ENCODE results near the gene UST. TPM values are rescaled to one million over a fixed set of nuclear protein-coding genes. Genes with fewer than 3 reads are reported as not detected.
"Not testable (repeated sequence)": the region's sequence is repeated elsewhere in the genome, so short reads cannot be mapped to it uniquely, and the experiment has no call there.

UST gene
- polyA plus RNA-seq, 10 donors: 7.4 to 17.9 (median 9.5) TPM

DNA sequence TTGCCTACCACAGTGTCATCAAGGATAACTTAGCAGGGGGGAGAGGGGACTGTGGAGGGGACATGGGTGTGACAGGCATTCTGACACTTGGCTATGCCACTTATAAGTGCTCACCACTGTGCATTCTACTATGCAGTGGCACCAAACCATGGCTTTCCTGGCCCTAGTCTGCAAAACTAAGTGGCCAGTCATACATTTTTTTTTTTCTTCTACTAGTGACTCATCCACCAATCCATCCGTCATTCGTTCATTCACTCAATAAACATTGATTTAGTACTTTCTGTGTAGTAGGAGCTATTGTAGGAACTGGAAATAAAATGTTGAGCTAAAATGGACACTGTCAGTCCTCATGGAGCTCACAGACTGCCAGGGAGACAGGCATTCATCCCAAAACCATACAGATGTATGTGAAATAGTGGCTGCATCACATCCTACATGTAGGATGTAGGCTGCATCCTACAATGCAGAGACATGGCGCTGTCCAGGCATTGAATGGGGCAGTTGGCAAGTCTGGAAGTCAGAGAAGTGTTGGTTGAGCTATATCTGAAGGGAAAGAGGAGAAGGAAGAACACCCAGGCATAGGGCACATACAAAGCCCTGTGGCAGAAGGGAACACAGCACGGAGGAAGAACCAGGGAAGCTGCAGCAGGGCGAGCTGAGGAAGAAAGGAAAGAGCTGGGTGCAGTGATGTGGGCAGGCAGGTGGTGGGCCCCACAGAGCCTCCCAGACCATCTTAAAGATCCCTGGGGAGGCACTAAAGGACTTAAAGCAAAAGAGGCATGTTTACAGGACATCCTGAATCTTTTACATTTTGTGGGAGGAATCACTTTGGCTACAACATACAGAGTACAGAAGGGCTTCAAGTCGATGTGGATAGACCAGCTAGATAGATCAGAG, 224.4 kb downstream of the UST start:
- peak in 1 of 3 donors; percentile 53 for DNase-seq

DNA sequence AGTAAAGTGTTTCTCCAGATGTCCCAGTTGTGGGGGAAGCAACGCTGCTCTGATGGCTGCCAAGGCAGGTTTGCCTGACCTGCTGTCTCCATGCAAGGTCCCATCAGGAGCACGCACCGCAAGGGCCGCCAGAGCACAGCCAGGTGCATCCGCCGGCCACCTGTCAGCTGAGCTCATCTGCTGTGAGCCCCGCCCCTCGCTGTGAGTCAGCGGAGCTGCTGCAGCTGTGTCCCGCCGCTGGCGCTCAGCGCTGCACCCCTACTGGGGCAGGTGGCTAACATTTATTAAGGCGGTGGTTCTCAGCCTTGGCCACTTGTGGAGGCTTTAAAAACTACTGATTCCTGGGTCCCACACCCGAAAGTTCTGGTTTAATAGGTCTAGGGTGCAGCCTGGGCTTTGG, 225.7 kb downstream of the UST start:
- DNase-seq: peak; percentile 72 to 96 (median 89)

DNA sequence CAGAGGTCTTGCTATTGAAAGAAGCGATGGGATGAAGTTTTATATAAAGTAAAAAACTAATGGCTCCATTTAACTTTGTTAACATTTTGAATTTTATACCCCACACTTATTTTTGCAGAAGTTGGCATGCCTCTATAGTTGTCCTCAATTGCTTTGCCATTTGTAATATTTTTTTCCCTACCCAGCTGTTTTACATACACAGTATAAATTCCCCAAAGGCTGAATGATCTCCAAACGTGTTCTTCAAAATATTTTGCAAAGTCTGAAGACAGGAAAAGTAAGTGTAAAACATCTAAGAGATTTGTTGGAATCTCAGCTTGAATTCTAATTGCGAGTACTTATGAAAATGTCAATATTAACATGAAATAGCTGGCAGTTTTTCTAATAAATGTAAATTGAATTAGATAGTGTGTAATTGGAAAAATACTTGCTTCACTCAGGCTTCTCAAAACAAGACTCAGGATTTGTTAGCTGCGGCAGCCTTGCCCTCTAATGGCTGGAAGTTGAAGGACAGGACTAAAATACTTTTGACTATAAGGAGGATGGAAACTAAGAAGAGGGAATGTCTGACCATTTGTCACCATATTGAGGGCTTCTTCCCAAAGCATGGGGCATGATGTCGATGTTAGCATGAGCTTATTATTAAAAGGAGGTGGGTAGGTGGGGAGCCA, 226.8 kb downstream of the UST start:
- DNase-seq: peak in 1 of 3 donors; percentile 82

DNA sequence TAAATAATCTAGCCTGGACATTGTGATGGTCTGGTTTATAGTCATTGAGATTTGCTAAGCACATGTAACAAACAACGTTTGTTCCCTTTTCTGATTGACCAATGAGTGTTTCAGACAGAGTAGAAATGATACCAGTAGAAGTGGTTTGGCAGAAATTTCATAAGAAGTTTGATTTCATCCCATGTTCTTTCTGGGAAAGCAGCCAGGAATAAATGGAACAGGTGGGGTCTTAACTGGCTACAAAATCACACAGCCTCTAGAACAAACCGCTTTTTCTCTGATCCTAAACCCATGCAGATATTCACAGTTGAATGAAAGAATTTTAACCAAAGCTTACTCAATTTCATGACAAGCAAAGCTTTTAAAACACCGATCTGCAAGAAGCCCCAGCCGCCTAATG, 227.5 kb downstream of the UST start:
- no peak for DNase-seq

DNA sequence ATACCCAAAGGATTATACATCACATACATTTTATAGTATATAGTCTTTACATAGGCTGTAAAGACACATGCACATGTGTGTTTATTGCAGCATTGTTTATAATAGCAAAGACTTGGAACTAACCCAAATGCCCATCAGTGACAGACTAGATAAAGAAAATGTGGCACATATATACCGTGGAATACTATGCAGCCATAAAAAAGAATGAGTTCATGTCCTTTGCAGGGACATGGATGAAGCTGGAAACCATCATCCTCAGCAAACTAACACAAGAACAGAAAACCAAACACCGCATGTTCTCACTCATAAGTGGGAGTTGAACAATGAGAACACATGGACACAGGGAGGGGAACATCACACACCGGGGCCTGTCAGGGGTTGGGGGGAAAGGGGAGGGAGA, 231.5 kb downstream of the UST start:
- not testable (repeated sequence) for DNase-seq

DNA sequence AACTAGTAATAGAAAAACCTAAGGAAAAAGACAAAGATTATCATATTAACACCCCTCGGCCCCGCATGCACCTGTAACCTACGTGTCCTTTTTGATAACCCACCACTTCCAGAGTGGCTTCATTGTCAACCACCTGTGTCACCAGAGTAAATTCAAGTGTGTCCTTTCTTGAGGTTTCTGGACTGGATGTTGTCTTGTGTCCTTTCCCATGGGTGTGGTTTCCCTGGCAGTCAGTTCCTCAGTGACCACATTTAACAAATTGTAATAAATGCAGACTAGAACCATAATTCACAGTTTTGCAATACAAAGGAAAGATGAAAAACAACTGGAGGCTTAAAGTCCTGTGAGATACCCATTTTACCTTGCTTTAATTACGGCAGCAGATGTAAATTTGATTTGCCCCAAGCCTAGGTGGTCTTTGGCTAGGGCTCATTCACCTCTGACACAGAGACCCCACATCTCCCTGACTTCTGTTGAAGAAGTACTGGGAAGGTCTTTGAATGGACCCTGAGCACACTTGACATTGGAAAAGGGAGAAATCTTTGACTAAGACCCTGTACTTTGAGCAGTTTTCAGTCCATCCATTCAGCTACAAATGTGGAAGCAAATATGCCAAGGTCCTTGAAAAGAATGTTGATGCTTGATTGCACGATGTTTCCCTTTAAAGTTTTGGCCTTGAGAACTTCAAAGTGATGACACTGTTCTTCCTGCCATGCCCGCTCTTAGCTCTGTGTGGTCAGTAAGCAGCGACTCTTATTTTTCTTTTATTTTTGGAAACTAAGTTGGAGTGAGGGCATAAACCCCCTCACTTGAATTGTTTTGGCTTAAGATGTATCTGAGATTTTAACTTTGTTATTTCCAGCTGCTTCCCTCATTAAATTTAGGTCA, 232.4 kb downstream of the UST start:
- DNase-seq: no peak

DNA sequence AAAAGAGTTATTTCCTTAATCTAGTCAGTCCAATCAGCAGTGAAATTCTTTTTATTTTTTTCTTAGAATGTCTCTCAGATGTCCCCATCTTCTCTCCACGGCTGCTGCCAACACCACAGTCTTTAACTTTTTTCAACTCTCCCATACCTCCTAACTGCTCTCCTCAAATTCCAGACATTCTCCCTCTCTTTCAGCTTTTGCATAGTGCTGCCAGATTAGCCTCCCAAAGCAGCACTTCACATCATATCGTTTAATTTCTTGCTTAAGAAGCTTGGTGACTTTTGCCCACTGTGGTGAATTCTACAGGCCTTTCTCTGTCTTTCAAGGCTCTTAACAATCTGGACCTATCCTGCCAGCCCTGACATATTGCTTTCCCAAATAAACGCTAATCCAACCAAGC, 233.4 kb downstream of the UST start:
- no peak for DNase-seq

DNA sequence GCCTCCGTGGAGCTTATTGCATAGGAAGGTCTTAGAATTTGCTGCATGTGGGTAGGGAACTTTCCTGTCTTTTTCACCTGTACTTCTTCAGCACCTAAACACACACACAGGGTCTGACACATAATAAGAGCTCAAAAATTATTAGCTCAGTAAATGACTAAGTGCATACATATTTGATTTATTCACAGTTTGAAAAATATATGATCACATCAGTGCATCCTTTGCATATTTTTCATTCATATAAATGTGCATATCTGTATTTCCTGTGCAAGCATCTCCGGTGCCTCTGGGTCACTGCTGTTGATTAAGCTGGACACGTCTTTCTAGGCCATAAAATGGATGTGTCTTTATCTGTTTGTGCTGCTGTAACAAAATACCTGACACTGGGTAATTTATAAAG, 234.7 kb downstream of the UST start:
- DNase-seq: no peak

DNA sequence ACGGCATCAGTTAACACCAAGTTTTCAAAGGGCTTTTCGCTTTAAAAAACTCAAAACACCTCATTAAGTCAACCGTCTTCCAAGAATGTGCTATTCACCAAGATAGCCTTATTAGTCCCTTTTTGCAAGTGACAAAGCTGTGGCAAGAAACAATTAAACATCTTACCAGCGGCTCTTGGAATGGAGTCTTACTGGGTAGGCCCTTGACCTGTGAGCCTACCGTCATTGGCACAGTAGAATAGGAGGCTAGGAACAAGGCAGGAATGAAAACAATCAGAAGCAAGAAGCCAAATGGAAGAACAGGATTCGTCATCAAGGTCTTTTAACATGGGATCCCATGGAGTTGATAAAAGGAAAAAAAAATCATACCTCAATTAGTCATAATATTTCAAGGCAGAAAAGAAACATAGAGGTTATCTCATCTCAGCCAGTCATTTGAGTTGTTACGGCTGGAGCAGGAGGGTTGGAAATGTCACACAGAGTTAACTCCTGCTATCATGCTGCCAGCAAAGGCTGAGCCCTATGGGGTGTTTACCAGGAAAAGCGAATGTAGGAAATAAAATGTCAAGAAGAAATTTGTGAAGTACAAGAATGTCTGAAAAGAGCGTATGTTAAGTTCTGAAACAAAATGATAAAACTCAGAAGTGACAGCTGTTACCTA, 236.4 kb downstream of the UST start:
- DNase-seq: no peak

DNA sequence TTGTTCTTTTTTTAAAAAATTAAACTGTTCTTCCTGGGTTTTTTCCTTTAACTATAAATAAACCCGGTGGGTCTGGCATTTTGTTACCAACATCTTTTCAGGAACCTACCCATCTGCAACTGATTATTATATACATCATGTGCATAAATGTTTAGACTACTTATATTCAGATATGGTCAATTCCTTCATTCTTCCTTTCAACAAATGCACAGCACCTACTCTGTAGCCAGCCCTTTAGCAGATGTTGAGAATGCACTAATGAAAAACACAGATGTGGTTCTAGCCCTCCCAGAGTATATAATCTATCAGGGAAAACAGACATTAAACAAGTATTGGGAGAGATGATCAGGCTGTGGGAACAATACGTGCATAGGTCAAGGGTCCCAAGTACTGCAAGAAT, 237.1 kb downstream of the UST start:
- peak in 1 of 3 donors; percentile 40 for DNase-seq

DNA sequence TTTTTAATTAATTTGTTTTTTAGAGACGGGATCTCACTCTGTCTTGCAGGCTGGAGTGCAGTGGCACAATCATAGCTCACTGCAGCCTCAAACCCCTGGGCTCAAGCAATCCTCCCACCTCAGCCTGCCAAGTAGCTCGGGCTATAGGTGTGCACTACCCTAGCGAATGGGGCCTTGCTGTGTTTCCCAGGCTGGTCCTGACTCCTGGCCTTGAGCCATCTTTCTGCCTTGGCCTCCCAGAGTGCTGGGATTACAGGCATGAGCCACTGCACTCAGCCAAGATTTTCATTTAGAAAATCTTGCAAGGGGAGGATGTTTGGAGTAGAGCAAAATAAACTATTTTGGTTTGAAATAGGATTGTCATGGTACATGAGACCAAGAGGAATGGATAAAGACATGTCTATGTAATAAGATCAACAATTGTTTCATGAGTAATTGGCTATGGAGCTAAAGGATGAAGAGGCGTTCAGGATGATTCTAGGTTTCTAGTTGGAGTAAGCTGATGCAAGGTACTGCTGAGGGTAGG, 237.8 kb downstream of the UST start:
- no peak for DNase-seq

DNA sequence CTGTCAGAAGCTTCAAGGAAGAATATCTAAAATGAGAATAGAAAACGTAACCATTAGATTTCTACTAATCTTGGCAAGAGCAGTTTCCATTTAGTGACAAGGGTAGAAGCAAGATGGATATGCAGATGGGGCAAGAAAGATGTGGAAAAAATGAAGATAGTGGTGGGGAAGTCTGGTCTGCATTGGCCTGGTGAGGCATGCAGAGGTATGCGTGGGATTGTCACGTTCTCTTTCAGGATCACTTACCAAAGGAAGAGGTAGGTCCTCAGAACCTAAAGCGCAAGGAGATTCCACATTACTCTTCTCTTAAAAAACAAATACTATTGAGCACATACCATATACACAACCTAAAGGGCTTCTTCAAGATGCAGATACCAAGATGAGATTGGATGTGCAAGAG, 238.7 kb downstream of the UST start:
- DNase-seq: no peak

DNA sequence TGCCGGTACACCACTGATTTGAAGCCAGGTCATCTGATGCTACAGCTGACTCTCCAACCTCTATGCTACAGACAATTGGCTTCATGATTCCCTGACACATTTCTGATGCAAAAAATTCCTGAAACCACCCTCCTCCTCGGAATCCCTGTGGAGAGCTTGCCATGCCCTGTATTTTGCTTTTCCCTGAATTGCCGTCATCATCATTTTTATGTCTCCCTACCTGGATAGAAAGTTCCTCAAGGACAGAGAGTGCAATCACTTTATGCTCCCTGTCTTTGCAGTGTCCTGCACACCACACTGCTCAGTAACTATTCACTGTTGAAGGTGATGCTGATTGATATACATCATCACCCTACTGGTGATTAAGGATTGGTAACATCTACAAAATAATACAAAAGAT, 239.8 kb downstream of the UST start:
- DNase-seq: no peak

DNA sequence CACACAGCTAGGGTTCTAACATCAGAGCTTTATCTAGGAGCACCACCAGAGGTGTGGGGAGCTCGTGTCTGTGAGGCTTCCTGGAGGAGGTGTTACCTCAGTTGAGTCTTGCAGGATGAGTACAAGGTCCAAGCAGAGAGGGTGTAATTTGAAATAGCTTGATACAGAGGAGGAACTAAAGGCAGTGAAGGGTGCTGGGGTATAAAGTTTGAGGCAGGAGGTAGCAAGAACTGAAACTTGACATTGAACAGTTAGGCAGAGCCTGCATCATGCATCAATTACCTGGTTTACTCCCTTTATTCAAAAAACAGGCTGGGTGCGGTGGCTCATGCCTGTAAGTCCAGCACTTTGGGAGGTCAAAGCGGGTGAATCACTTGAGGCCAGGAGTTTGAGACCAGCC, 241.2 kb downstream of the UST start:
- DNase-seq: no peak

DNA sequence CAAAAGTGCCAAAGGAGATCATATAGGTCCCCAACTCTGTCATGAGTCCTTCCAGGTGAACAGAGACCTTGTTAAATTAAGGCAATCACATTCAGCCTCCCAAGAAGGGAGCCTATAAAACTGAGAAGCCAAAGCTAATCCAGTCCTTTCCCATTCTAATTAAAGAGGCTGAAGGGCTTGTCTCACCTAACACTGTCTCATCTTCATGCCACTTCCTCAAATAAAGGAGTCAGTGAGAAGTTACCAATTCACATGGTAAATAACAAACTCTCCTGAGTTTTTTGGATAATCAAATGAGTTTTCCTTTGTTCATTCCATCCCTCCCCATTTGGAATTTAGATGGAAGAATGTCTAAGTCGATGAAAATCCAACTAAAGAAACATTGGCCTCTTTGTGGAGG, 242.8 kb downstream of the UST start:
- DNase-seq: no peak

DNA sequence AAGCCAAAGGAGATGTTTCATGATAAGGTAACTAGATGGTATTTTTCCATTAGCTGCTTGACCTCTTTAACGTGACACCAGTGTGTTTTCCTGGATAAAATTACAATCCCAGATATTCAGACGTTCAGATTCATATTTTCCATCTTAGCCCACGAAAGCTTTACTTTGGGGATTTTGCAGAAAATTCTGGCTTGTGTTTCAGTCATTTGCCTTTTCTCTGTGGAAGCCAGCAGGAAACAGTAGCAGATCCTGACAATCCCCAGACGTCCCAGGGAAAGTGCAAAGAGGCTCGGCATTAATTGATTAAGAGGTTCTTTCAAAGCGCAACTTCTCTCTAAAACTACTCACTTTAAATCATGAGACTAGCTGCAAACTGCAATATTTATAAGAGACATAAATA, 243.6 kb downstream of the UST start:
- peak in 1 of 3 donors; percentile 65 for DNase-seq

DNA sequence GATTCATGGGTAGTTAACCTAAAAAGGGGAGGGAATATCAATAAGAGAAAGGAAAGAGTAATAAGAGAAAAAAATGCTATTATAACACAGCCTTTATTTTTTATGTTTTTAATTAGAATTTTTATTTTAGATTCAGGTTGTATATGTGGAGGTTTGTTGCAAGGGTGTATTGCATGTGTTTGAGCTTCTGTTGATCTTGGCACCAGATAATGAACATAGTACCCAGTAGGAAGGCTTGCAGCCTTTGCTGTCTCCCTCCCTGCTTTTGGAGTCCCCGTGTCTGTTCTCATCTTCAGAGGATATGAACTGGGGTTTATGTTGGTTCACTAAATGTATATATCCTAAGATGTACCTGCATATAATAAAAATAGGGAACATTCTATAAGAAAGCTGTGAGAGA, 250.0 kb downstream of the UST start:
- DNase-seq: no peak

DNA sequence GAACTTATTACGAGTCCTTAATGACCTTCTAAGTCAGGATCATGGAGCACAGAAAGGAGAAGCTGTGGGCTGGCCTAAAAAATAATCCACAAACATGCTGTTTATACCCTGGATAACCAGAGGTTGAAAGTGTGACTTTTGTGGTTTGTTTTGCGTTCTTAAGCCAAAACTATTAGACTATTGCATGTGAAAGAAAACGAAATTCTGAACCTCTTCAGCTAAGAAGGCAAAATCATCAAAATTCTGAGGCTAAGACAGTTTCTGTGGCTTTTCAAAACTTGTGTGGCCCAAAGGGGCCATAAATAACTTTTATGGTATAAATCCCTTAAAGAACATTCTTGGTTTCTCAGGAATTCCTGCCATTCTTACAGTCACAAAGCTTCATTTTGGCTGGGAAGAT, 251.0 kb downstream of the UST start:
- peak in 2 of 3 donors; percentile 53 to 80 for DNase-seq

DNA sequence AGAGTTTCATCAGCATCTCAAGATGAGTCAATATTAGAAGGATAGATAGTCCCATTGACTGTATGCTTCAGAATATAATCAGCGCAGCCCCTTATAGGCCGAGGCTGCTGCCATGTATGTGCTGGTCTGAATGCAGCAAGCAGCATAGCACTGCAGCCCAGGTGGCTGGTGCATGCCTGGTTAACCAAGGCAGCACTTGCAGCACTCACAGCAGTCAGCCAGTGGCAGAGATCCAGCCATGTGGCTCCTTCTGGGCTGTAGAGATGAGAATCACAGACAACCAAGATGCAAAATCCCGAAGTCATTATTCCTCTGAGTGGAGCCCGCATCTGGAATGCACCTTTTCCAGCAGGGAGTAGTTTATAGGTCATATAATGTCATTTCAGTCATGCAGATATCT, 251.9 kb downstream of the UST start:
- no peak for DNase-seq

DNA sequence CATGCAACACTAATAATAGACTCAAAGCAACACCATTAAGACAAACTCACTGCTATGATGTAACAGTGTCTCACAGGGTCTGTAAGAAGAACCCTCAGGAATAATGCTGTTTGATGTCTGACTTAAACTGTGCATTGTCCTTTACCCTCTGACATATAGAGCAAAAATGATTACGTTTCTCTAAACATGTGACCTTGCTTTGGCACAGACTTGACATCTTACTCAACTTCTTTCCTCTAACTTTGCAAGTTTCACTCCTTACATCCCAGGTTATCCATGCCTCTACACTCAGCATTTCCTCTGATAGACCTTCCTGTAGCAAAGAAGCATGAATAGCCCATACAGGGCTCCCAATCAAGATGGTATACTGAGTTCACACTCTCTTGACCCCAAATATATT, 252.7 kb downstream of the UST start:
- peak in 1 of 3 donors; percentile 27 for DNase-seq

DNA sequence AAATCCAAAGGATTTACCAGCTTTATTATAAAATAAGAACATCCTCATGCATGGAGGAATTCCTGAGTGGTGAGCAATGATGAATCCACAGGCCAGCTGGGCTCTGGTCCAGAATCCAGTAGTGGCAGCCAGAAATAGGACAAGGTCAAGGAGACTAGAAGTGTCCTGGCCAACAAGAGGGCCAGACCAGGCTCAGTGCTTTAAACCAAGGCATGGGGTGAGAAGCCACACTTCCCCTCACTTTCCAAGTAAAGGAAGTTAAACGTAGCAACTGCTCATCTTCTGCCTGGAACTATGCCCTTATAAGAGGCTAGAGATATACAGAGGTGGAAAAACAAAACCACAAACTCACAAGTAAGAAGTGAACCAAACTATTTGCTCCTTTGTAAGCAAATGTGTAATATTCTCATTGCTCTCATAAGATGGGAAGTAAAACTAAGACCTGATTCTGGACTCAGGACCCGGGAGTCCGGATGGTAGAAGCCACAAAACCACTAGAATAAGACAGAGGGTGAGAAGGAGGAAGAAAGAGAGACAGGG, 253.2 kb downstream of the UST start:
- peak; percentile 72 to 77 (median 74) for DNase-seq
